Upper lobe of left lung (tissue), 6 donors: ENCODE results near the gene TYMP. TPM values are rescaled to one million over a fixed set of nuclear protein-coding genes. Genes with fewer than 3 reads are reported as not detected.
"Not testable (repeated sequence)": the region's sequence is repeated elsewhere in the genome, so short reads cannot be mapped to it uniquely, and the experiment has no call there.

ENCODE experiments used
- ATAC-seq, 2 donors: fragments of 200-7000 bp; cut with Tn5 transposase; one replicate each; pipeline ENCODE4 v1.9.1; 2022; ENCODE audit warnings: mild to moderate bottlenecking in 2 of 2, moderate library complexity in 2 of 2; ENCODE audit not compliant: low FRiP score in 2 of 2
- DNase-seq, 2 donors: peaks; one replicate each; pipeline ENCODE4 v3.0.0-alpha.2; 2019 to 2020
- H3K27ac ChIP-seq, 4 donors: fragments of 200-600 bp; sonication (generic); one replicate each; pipeline ENCODE4 v1.5.1; 2016 to 2019
- H3K27me3 ChIP-seq, 4 donors: fragments of 200-600 bp; sonication (generic); one replicate each; pipeline ENCODE4 v1.5.1; 2017 to 2019
- H3K36me3 ChIP-seq, 4 donors: fragments of 200-600 bp; sonication (generic); one replicate each; pipeline ENCODE4 v1.5.1; 2016 to 2019
- H3K4me1 ChIP-seq, 4 donors: fragments of 200-600 bp; sonication (generic); one replicate each; pipeline ENCODE4 v1.5.1; 2018 to 2019
- H3K4me3 ChIP-seq, 4 donors: fragments of 200-600 bp; sonication (generic); one replicate each; pipeline ENCODE4 v1.5.1; 2017 to 2019; ENCODE audit warnings: mild to moderate bottlenecking in 2 of 4, moderate library complexity in 1 of 4
- H3K9me3 ChIP-seq, 4 donors: fragments of 200-600 bp; sonication (generic); one replicate each; pipeline ENCODE4 v1.5.1; 2018 to 2019
- EP300 ChIP-seq, 4 donors: sonication (generic); formaldehyde crosslinking; IDR thresholded peaks; one replicate each; pipeline ENCODE4 v1.5.1; 2017; ENCODE audit warnings: antibody characterized with exemption in 4 of 4, control low read depth in 2 of 4
- POLR2A ChIP-seq, 4 donors: fragments of 450-650 bp; IDR thresholded peaks; one replicate each; pipeline ENCODE4 v1.5.1; 2016 to 2017; ENCODE audit warnings: antibody characterized with exemption in 4 of 4, mild to moderate bottlenecking in 2 of 4
- POLR2AphosphoS5 ChIP-seq, 2 donors: sonication (generic); formaldehyde crosslinking; IDR thresholded peaks; one replicate each; pipeline ENCODE4 v1.5.1; 2017; ENCODE audit warnings: antibody characterized with exemption in 2 of 2
- WGBS, 2 donors: methylation state at CpG; one replicate each; pipeline ENCODE4 v1.1.5; 2017 to 2018; 5-methylcytosine and 5-hydroxymethylcytosine counted together
- total RNA-seq, 6 donors: library from RNA; depleted of rRNA in 4 of 6; stranded (reverse); fragments of >200 nt in 4 of 6; gene quantifications; one replicate each; pipeline versions ENCODE4 v1.1.0 to v1.2.1, GENCODE V29; 2016 to 2021
- TF ChIP-seq, protein P1 (sequence below), 6 experiments: fragments of 450-650 bp in 4 of 6; fragments of 200-600 bp in 2 of 6; sonication (generic) in 2 of 6; IDR thresholded peaks; one replicate each; pipeline ENCODE4 v1.5.1; 2016 to 2019; ENCODE audit warnings: antibody characterized with exemption in 6 of 6
- donor health status: DM: no; HTN: no; CAD: no; lungs with moderate emphysema.
- donor health status: DM: no; HTN: yes; CAD: no; lungs with severe emphysema.

The TYMP gene
- total RNA-seq, 6 donors from 2014 or later, result 162 to 346 (median 248) TPM

DNA sequence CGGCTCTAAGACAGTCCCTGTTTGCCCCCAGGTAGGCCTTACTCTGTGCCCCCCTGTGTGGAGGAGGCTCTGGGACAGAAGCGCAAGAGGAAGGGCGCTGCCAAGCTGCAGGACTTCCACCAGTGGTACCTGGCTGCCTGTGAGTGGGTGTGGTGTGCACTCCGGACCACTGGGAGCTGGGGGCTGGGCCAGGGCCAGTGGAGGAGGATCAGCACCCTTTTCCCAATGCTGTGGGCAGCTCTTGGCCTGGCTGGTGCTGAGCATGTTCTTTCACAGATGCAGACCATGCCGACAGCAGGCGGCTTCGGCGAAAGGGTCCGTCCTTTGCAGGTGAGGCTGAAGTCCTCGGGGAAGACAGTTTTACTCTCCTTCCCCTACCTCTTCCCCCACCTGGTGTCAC, 8.1 kb downstream of the TYMP start:
- no peaks in the 10 kb centered on the region for H3K9me3 ChIP-seq
- H3K4me1 ChIP-seq, result peaks cover 13 to 24% (median 19%) of the 10 kb centered on the region in 4 donors
- ATAC-seq (no peak), DNase-seq (no peak)
- no peak overlapping the region for H3K27ac ChIP-seq
- H3K36me3 ChIP-seq, result peaks cover 27 to 77% (median 64%) of the 10 kb centered on the region in 4 donors
- TF ChIP-seq POLR2AphosphoS5 (IDR thresholded peaks at IDR 0.05), result no peak
- TF ChIP-seq EP300 (IDR thresholded peaks at IDR 0.05), result no peak
- TF ChIP-seq, protein P1, sequence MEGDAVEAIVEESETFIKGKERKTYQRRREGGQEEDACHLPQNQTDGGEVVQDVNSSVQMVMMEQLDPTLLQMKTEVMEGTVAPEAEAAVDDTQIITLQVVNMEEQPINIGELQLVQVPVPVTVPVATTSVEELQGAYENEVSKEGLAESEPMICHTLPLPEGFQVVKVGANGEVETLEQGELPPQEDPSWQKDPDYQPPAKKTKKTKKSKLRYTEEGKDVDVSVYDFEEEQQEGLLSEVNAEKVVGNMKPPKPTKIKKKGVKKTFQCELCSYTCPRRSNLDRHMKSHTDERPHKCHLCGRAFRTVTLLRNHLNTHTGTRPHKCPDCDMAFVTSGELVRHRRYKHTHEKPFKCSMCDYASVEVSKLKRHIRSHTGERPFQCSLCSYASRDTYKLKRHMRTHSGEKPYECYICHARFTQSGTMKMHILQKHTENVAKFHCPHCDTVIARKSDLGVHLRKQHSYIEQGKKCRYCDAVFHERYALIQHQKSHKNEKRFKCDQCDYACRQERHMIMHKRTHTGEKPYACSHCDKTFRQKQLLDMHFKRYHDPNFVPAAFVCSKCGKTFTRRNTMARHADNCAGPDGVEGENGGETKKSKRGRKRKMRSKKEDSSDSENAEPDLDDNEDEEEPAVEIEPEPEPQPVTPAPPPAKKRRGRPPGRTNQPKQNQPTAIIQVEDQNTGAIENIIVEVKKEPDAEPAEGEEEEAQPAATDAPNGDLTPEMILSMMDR (IDR thresholded peaks at IDR 0.05), result no peak
- no peak for TF ChIP-seq POLR2A (IDR thresholded peaks at IDR 0.05)
- H3K4me3 ChIP-seq, result no peak overlapping the region
- 92 to 95% methylated on average over 10 of the region's 10 CpGs for WGBS, 2 donors
- H3K27me3 ChIP-seq, result no peaks in the 10 kb centered on the region

DNA sequence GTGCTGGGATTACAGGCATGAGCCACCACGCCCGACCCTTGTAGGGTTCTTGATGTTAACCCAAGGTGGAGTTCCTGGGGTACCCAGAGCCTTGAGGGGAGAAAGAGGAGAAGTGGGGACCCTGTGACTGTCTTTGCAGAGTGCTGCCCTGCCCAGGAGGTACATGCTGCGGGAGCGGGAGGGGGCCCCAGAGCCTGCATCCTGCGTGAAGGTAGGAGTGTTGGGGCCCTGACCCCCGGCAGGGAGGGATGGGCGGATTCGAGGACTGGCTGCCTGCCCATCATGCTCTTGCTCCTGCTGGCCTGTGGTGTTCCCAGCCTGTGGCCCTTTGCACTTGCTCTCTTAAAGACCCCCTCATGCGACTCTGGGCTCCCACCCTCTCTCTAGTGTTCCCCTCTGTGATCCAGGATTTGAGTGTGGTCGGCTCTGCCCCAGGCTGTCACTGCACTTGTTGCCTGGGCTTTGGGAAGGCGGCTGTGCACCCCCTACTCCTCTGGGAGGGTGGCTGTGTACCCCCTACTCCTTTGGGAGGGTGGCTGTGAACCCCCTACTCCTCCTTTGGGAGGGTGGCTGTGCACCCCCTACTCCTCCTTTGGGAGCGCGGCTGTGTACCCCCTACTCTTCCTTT, 8.9 kb downstream of the TYMP start:
- H3K4me1 ChIP-seq, result peaks cover 12 to 19% (median 16%) of the 10 kb centered on the region in 4 donors
- DNase-seq, result no peak
- WGBS, 2 donors, result 89 to 96% methylated on average over 8 to 11 of the region's 13 CpGs
- TF ChIP-seq POLR2A (IDR thresholded peaks at IDR 0.05) (no peak), EP300 (IDR thresholded peaks at IDR 0.05) (no peak), POLR2AphosphoS5 (IDR thresholded peaks at IDR 0.05) (no peak)
- TF ChIP-seq, protein P1 (IDR thresholded peaks at IDR 0.05), result no peak
- H3K9me3 ChIP-seq, result no peaks in the 10 kb centered on the region
- no peak overlapping the region for H3K4me3 ChIP-seq
- no peak overlapping the region for H3K27ac ChIP-seq
- ATAC-seq, result no peak
- H3K27me3 ChIP-seq, result no peaks in the 10 kb centered on the region
- H3K36me3 ChIP-seq, result peaks cover 27 to 83% (median 65%) of the 10 kb centered on the region in 4 donors

DNA sequence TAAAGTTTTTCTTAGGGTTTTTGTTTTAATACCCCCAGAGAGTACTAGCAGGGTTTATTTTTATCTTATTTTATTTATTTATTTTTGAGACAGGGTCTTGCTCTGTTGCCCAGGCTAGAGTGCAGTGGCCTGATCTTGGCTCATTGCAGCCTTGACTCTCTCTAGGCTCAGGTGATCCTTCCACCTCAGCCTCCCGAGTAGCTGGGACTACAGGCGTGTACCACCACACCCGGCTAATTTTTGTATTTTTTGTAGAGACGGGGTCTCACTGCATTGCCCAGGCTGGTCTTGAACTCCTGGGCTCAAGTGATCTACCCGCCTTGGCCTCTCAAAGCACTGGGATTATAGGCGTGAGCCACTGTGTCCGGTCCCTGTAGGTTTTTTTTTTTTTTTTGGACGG, 9.6 kb downstream of the TYMP start:
- not testable (repeated sequence) for H3K4me3 ChIP-seq, H3K9me3 ChIP-seq, H3K27ac ChIP-seq, ATAC-seq, H3K27me3 ChIP-seq, DNase-seq
- Histone ChIP-seq H3K4me1 (peaks cover 12 to 17% (median 16%) of the 10 kb centered on the region in 4 donors), H3K36me3 (peaks cover 27 to 83% (median 65%) of the 10 kb centered on the region in 4 donors)
- WGBS, 2 donors, result 92 to 97% methylated on average over 8 of the region's 8 CpGs

DNA sequence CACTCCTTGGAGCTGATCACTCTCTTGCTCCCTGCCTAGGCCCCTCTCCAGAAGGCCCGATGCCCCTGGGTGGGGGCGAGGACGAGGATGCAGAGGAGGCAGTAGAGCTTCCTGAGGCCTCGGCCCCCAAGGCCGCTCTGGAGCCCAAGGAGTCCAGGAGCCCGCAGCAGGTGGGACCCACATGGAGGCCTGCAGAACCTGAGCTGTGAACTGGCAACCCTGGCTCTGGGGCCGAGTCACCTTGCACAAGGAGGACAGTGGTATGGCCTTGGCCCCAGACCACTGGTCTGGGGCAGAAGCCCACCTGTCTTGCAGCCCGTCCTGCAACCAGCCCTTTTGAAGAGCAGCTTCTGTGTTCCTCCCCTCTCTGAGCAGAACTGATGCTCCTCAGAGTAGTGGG, 10.7 kb downstream of the TYMP start:
- H3K27me3 ChIP-seq, result no peaks in the 10 kb centered on the region
- ATAC-seq, result no peak
- no peak for DNase-seq
- no peak for TF ChIP-seq EP300 (IDR thresholded peaks at IDR 0.05)
- TF ChIP-seq, protein P1 (IDR thresholded peaks at IDR 0.05), result no peak
- H3K9me3 ChIP-seq, result no peaks in the 10 kb centered on the region
- H3K4me3 ChIP-seq, result no peak overlapping the region
- 97% methylated on average over 8 of the region's 8 CpGs; no CpG with 5 or more reads in 1 of the 2 donors for WGBS, 2 donors
- no peak overlapping the region for H3K27ac ChIP-seq
- peaks cover 27 to 83% (median 64%) of the 10 kb centered on the region in 4 donors for H3K36me3 ChIP-seq
- H3K4me1 ChIP-seq, result peaks cover 4 to 7% (median 6%) of the 10 kb centered on the region in 4 donors

DNA sequence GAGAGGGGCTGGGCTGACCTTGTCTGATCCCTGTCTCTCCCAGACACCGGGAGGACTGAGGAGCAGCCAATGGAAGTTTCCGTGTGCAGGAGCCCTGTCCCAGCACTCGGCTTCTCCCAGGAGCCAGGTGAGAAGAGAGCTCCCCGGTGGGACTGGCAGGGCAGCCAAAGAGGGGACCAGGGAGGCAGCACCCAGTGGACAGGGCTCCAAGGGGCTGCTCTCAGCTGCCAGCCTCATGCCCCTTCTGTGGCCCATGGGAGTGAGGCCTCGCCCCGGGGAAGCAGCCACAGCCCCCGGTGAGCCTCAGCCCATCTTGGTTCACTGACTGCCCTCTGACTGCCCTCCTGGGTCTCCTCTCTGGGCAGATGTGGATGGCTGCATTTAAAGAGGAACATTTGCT, 11.2 kb downstream of the TYMP start:
- H3K4me3 ChIP-seq, result no peak overlapping the region
- H3K27me3 ChIP-seq, result no peaks in the 10 kb centered on the region
- 93 to 95% methylated on average over 3 to 6 of the region's 7 CpGs for WGBS, 2 donors
- ATAC-seq (no peak), DNase-seq (no peak)
- TF ChIP-seq POLR2AphosphoS5 (IDR thresholded peaks at IDR 0.05), result no peak
- H3K27ac ChIP-seq, result no peak overlapping the region
- peaks cover 22 to 78% (median 58%) of the 10 kb centered on the region in 4 donors for H3K36me3 ChIP-seq
- H3K4me1 ChIP-seq, result peaks cover 0 to 1% (median under 1%) of the 10 kb centered on the region in 4 donors
- H3K9me3 ChIP-seq, result no peaks in the 10 kb centered on the region
